Smooth muscle cell (in vitro differentiated cells): ENCODE data around the gene LEF1. TPM values are rescaled to one million over a fixed set of nuclear protein-coding genes. Genes with fewer than 3 reads are reported as not detected.
"Not testable (repeated sequence)": the region's sequence is repeated elsewhere in the genome, so short reads cannot be mapped to it uniquely, and the experiment has no call there.

Source experiments
- DNase-seq: peaks from one replicate; lab custom pipeline; 2025; ENCODE audit not compliant: unreplicated experiment; lab: John Stamatoyannopoulos, UW
- H2AFZ ChIP-seq: fragments of 200-600 bp; sonication (generic); 2 replicates; pipeline ENCODE4 v1.6.0; 2016; ENCODE audit warnings: antibody characterized with exemption, low read depth, mild to moderate bottlenecking
- H3F3A ChIP-seq: fragments of 200-600 bp; sonication (generic); 2 replicates; pipeline ENCODE4 v1.6.0; 2017; ENCODE audit warnings: antibody characterized with exemption, low read depth
- H3K27ac ChIP-seq: fragments of 200-600 bp; sonication (generic); 2 replicates; pipeline ENCODE4 v1.5.1; 2016; ENCODE audit warnings: low read depth, mild to moderate bottlenecking
- H3K27me3 ChIP-seq: fragments of 200-600 bp; sonication (generic); 2 replicates; pipeline ENCODE4 v1.6.1; 2016; ENCODE audit warnings: low read depth, mild to moderate bottlenecking
- H3K36me3 ChIP-seq: fragments of 200-600 bp; sonication (generic); 2 replicates; pipeline ENCODE4 v1.5.1; 2016; ENCODE audit warnings: low read depth
- H3K4me1 ChIP-seq: fragments of 200-600 bp; sonication (generic); 2 replicates; pipeline ENCODE4 v1.5.1; 2016; ENCODE audit warnings: low read depth
- H3K4me2 ChIP-seq: fragments of 200-600 bp; sonication (generic); 2 replicates; pipeline ENCODE4 v1.6.0; 2016; ENCODE audit warnings: mild to moderate bottlenecking
- H3K4me3 ChIP-seq: fragments of 200-600 bp; sonication (generic); 2 replicates; pipeline ENCODE4 v1.5.1; 2016; ENCODE audit warnings: mild to moderate bottlenecking
- H3K79me2 ChIP-seq: fragments of 200-600 bp; sonication (generic); 2 replicates; pipeline ENCODE4 v1.6.0; 2016; ENCODE audit warnings: low read depth, mild to moderate bottlenecking
- H3K9ac ChIP-seq: fragments of 200-600 bp; sonication (generic); 2 replicates; pipeline ENCODE4 v1.6.0; 2016; ENCODE audit warnings: low read depth
- H3K9me3 ChIP-seq: fragments of 200-600 bp; sonication (generic); replicated peaks from 2 replicates; pipeline ENCODE4 v1.5.1; 2016; ENCODE audit warnings: low read depth
- H4K20me1 ChIP-seq: fragments of 200-600 bp; sonication (generic); 2 replicates; pipeline ENCODE4 v1.6.0; 2016; ENCODE audit warnings: low read depth
- CTCF ChIP-seq: fragments of 200-600 bp; sonication (generic); IDR thresholded peaks from 2 replicates; pipeline ENCODE4 v1.5.1; 2017; ENCODE audit warnings: borderline replicate concordance, mild to moderate bottlenecking, antibody characterized with exemption; ENCODE audit not compliant: insufficient read depth, poor library complexity, severe bottlenecking
- WGBS: methylation state at CpG from one replicate; pipeline ENCODE4 v1.1.7; 2016; ENCODE audit warnings: low lambda C conversion rate; 5-methylcytosine and 5-hydroxymethylcytosine counted together
- polyA plus RNA-seq: library from polyadenylated mRNA; unstranded; fragments of >200 nt; fragmentation: Nextera tagmentation; extraction: Ambion mirVana; gene quantifications from 2 replicates; pipeline ENCODE4 v1.2.1, GENCODE V29; 2016
- total RNA-seq: library from RNA; depleted of rRNA; stranded (reverse); fragments of >200 nt; gene quantifications from 2 replicates; pipeline ENCODE4 v1.2.3, GENCODE V29; 2014

The LEF1 gene
- total and polyA plus RNA-seq, 2 experiments from 2014 or later, result 87.3 to 96.2 TPM

GRCh38 chr4:108018040-108018883, 150.5 kb downstream of the LEF1 start:
- Histone ChIP-seq H3K9ac (no peak overlapping the region), H2AFZ (no peak overlapping the region), H3K36me3 (no peaks in the 10 kb centered on the region), H3K27me3 (no peaks in the 10 kb centered on the region), H3K4me2 (no peak overlapping the region), H3K4me1 (no peaks in the 10 kb centered on the region), H3F3A (no peaks in the 10 kb centered on the region), H3K27ac (no peak overlapping the region), H4K20me1 (no peaks in the 10 kb centered on the region), H3K79me2 (no peaks in the 10 kb centered on the region), H3K9me3 (no peaks in the 10 kb centered on the region), H3K4me3 (no peak overlapping the region)
- TF ChIP-seq CTCF, result peak; percentile 89
- WGBS, result 38% methylated on average over 8 of the region's 8 CpGs
- DNase-seq, result peak; percentile 46

- Histone ChIP-seq H3K4me1 (peaks cover 5% of the 10 kb centered on the region), H3K4me3 (no peak overlapping the region), H3K27ac (no peak overlapping the region), H3K27me3 (no peaks in the 10 kb centered on the region), H3K79me2 (no peaks in the 10 kb centered on the region), H2AFZ (no peak overlapping the region), H3F3A (no peaks in the 10 kb centered on the region), H4K20me1 (no peaks in the 10 kb centered on the region), H3K4me2 (no peak overlapping the region), H3K9ac (no peak overlapping the region), H3K9me3 (no peaks in the 10 kb centered on the region), H3K36me3 (no peaks in the 10 kb centered on the region)
- TF ChIP-seq CTCF, result no peak
- no peak for DNase-seq
- 100% methylated on average over 5 of the region's 5 CpGs for WGBS
Observed at GRCh38 chr4:108013955-108014354, 154.8 kb downstream of the LEF1 start.

GRCh38 chr4:108013327-108013726, 155.4 kb downstream of the LEF1 start:
- no peak overlapping the region for H2AFZ ChIP-seq
- no peak overlapping the region for H3K4me3 ChIP-seq
- H4K20me1 ChIP-seq, result no peaks in the 10 kb centered on the region
- H3K27ac ChIP-seq, result no peak overlapping the region
- H3K27me3 ChIP-seq, result no peaks in the 10 kb centered on the region
- no peaks in the 10 kb centered on the region for H3K9me3 ChIP-seq
- H3K79me2 ChIP-seq, result no peaks in the 10 kb centered on the region
- no peaks in the 10 kb centered on the region for H3F3A ChIP-seq
- peaks cover 5% of the 10 kb centered on the region for H3K4me1 ChIP-seq
- no peak for TF ChIP-seq CTCF
- H3K36me3 ChIP-seq, result no peaks in the 10 kb centered on the region
- no peak overlapping the region for H3K4me2 ChIP-seq
- H3K9ac ChIP-seq, result no peak overlapping the region
- no peak for DNase-seq

GRCh38 chr4:108012382-108012781, 156.3 kb downstream of the LEF1 start:
- H3K4me3 ChIP-seq, H2AFZ ChIP-seq, H3K27ac ChIP-seq, H3F3A ChIP-seq, DNase-seq, H3K79me2 ChIP-seq, H3K4me2 ChIP-seq, H3K27me3 ChIP-seq, H3K36me3 ChIP-seq, H3K9ac ChIP-seq, H4K20me1 ChIP-seq, H3K4me1 ChIP-seq, H3K9me3 ChIP-seq: not testable (repeated sequence)
- 97% methylated on average over 5 of the region's 5 CpGs for WGBS
